Activated CD4-positive, alpha-beta T cell treated with anti-CD3 and anti-CD28 coated beads for 48 hours (primary cell): Measurements from ENCODE around the gene CFAP46.

Experiments used
- DNase-seq: peaks from one replicate; pipeline ENCODE4 v3.0.0-alpha.2; 2020

Gene CFAP46

DNA sequence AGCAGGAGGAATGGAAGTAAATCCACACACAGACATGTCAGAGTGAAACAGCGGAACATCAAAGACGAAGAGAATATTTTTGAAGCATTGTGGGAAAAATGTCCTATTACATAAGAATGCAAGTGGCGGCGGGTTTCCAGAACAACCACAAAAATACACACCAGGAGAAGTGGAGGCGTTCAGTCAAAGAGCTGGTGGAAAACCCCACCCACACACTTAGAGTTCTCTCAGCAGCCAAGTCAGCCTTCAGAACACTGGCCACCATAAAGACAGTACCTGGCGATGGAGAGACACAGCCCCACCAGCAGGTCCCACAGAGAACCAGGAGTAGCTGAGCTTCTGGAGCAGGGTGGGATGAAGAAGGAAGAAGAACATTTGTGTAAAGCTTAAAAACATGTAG is 180.1 kb downstream of the CFAP46 start:
- peak; percentile 20 for DNase-seq

DNA sequence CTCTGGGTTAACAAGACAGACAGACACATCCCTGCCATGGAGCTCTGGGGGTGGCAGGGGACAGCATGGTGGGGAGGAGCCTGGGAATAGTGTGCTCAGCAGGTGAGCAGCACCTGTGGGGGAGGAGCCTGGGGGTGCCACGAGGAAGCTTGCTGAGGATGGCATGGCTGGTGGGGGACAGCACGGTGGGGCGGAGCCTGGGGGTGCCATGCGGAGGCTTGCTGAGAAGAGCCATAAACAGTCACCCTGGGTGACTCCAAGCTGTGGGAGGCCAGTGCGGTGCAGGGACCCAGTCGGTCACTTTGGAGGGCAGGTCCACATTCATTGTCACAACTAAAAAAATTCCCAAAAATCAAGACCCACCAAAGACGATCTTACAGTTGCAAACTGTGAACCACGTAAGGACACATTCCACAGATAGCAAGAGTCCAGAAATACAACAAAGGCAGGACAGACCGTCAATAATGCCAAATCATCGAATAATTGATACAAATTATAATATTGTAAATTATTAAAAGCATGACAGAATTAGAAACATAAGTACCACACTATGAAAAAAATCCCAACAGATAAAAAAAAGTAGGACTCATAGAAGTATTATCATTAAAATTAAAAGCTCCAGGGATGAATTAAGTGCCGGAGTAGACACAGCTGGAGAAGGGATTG is 180.8 kb downstream of the CFAP46 start:
- no peak for DNase-seq

DNA sequence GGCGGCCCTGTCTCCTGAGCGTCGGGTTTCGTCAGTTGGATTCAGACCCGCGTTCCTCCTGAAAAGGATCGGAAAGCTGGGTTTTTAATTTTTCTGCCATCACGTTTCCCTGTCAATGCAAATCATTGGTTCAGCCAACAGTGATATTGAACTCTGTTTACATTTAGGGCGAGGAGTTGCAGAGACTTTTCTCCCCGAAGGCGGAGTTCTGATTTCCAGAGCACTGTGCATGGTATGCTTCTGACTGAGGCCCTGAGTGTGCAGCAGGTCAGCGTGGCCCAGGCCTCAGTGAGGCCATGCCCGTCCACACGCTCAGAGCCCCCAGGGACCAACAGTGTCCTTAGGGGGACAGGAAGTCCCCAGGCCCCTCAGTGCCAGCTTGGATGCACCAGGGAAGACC is 183.5 kb downstream of the CFAP46 start:
- DNase-seq, result no peak
